DMS 273 (cell line): ENCODE data around the gene EPHB4.
A peak's percentile ranks its signal among the peaks of the same experiment; 100 is the strongest.
"Not testable (repeated sequence)": the region's sequence is repeated elsewhere in the genome, so short reads cannot be mapped to it uniquely, and the experiment has no call there.

Experiments
- DNase-seq: peaks from one replicate; lab custom pipeline; 2025; ENCODE audit not compliant: unreplicated experiment; lab: John Stamatoyannopoulos, UW

EPHB4 gene

DNA sequence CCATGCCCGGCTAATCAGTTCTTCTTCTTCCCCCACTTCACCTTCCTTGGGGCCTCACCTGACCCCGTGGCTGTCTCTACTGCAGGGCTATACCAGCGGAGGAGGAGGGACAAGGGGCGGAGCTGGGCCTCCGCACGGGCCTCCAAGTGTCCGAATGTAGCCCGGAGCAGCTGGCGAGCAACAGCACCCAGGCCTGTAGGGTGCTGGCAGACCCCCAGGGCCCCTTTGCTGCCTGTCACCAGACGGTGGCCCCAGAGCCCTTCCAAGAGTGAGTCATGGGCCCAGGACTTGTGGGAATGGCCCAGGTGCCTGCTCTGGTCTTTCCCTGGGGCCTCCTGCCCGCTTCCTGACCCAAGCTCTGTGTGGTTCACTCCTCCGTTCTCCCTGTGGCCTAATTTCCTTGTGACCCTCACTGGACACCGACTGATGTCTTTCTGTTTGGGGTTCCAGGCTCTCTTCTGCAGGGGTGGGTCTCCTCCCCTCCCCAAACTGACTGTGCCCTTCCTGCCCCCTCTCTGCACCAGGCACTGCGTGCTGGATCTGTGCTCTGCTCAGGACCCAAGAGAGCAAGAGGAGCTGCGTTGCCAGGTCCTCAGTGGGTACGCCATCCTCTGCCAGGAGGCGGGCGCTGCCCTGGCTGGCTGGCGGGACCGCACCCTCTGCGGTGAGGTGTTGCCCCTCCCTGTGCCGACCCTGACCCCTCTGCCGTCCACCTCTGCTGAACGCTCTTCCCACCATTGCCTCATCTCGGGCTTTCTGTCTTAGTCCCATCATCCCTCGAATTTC is 35.2 kb downstream of the EPHB4 start:
- DNase-seq, result no peak

DNA sequence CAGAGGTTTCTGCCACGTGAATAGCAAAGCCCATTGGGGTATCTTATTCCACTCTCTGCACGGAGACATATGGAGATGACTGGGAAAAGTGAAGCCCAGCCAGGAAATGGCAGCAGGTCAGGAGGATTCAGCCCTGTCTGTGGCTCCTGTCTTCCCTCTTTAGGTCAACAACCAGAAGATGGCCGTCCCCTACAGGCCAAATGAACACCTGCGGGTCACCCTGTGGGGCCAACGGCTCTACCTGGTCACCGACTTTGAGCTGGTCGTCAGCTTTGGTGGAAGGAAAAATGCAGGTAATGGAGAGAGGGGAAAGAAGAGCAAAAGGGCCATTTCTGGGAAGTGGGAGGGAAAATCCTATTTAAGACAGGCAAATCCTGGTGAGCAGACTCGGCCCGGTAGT is 38.3 kb downstream of the EPHB4 start:
- peak; percentile 59 for DNase-seq

DNA sequence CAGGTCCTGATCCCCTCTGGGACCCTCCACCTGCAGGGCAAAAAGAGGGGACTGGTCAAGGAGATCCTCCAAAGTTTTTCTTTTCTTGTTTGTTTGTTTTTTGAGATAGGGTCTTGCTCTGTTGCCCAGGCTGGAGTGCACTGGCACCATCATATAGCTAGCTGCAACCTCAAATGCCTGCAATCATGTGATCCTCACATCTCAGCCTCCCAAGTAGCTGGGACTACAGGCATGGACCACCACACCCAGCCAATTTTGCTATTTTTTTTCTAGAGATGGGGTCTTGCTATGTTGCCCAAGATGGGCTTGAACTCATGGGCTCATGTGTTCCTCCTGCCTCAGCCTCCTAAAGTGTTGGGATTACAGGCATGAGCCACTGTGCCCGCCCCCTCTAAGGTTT is 41.0 kb downstream of the EPHB4 start:
- DNase-seq, result no peak

DNA sequence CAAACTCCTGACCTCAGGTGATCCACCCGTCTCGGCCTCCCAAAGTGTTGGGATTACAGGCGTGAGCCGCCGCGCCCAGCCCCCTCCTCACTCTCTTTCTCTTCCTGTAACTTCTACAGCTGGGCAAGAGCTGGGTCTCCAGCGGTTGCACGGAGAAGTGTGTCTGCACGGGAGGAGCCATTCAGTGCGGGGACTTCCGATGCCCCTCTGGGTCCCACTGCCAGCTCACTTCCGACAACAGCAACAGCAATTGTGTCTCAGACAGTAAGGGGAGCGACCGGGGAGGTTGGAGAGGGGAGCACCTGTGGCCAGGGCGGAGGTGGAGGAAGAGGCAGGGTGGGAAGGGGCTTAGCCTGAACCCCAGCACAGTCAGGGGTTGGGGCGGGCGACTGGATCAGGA is 41.4 kb downstream of the EPHB4 start:
- no peak for DNase-seq

DNA sequence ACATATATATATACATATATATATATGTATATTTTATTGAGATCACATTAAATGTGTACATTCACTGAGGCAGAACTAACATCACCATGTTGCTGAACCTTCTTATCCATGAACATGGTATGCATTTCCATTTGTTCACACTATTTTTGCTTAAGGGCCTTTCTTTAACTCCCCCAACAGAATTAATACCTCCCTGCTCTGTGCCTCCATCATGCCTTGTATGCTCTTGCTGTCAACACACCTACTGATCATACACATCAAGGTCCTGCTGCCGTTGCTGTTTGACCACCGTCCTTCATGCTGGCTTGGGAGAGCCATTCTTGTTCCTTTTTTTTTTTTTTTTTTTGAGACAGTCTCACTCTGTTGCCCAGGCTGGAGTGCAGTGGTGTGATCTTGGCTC is 43.5 kb downstream of the EPHB4 start:
- no peak for DNase-seq

DNA sequence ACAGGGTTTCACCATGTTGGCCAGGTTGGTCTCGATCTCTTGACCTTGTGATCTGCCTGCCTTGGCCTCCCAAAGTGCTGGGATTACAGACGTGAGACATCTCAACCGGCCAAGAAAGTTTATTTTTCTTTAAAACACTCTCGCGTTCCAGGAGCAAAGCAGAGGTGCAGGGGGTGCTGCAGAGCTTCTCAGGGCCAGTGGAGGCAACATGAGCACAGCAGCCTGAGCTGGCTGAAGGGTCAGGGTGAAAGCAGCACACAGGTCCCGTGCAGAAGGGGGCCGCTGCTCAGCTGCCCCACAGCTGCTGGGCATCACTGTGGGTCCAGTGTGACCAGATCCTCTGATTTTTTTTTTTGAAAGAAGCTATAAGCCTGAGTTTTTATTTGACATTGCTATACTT is 46.1 kb downstream of the EPHB4 start:
- no peak for DNase-seq

DNA sequence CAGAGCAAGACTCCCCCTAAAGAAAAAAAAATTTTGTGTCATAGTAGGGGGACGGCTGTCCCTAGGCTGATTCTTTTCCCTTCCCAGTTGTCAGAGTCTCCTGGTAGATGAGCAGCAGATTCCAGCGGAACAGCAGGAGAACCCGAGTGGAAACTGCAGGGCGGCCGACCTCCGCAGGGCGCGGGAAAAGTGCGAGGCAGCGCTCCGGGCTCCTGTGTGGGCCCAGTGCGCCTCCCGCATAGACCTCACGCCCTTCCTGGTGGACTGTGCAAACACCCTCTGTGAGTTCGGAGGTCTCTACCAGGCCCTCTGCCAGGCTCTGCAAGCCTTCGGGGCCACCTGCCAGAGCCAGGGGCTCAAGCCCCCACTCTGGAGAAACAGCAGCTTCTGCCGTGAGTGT is 48.0 kb downstream of the EPHB4 start:
- DNase-seq, result no peak

GRCh38 chr7:100778061-100778621 is 49.2 kb downstream of the EPHB4 start:
- DNase-seq, result no peak

GRCh38 chr7:100773491-100773890 is 53.8 kb downstream of the EPHB4 start:
- DNase-seq, result no peak

- DNase-seq, result no peak
These were observed 58.5 kb downstream of the EPHB4 start for GRCh38 chr7:100768784-100769183.

GRCh38 chr7:100765250-100765649 is 62.1 kb downstream of the EPHB4 start:
- no peak for DNase-seq

- no peak for DNase-seq
These were observed 62.5 kb downstream of the EPHB4 start for GRCh38 chr7:100764841-100765240.

- no peak for DNase-seq
These were observed 63.7 kb downstream of the EPHB4 start for GRCh38 chr7:100763556-100764140.

- not testable (repeated sequence) for DNase-seq
These were observed 64.5 kb downstream of the EPHB4 start for GRCh38 chr7:100762841-100763240.

- DNase-seq, result no peak
These were observed 67.8 kb downstream of the EPHB4 start for GRCh38 chr7:100759357-100760171.

DNA sequence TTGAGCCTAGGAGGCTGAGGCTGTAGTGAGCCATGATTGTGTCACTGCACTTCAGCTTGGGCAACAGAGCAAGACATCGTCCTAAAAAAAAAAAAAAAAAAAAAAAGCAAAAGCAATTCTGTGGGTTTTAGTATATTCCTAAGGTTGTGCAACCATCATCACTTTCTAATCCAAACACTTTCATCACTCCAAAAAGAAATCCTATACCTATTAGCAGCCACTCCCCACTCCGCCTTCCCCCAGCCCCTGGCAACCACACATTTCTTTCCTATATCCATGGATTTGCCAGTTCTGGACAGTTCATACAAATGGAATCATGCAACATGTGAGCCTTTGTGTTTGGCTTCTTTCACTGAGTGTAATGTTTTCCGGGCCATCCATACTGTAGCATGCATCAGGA is 73.6 kb downstream of the EPHB4 start:
- DNase-seq, result no peak

DNA sequence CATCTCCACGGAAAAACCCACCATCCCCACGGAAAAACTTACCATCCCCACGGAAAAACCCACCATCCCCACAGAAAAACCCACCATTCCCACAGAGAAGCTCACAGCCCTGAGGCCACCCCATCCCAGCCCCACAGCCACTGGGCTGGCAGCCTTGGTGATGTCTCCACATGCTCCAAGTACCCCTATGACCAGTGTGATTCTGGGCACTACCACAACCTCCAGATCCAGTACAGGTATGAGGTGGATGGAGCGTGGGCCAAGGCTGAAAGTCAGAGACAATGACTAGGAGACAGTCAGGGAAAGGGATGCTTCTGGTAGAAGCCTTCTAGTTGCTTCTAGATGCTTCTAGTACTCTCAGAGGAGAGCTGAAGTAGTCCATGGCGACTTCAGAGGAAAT is 74.3 kb downstream of the EPHB4 start:
- no peak for DNase-seq
